Right lobe of liver (tissue), 6 donors: ENCODE data around the gene CTDP1. TPM values are rescaled to one million over a fixed set of nuclear protein-coding genes. Genes with fewer than 3 reads are reported as not detected.
A peak's percentile ranks its signal among the peaks of the same experiment; 100 is the strongest.

ENCODE experiments used
- ATAC-seq, 4 donors: fragments of 200-7000 bp; cut with Tn5 transposase; one replicate each; pipeline ENCODE4 v1.9.1; 2020; ENCODE audit warnings: mild to moderate bottlenecking in 4 of 4, moderate library complexity in 4 of 4
- DNase-seq, 3 donors: peaks; one replicate each; pipeline ENCODE4 v3.0.0-alpha.2; 2020
- H3K27ac ChIP-seq, 3 donors: fragments of 200-600 bp; one replicate each; pipeline ENCODE4 v1.8.0; 2022
- H3K27me3 ChIP-seq, 2 donors: fragments of 200-600 bp; one replicate each; pipeline ENCODE4 v1.8.0; 2022
- H3K36me3 ChIP-seq, 4 donors: fragments of 200-600 bp; sonication (generic) in 1 of 4; one replicate each; pipeline versions ENCODE4 v1.5.1 to v1.8.0; 2017 to 2022; ENCODE audit warnings: control low read depth in 1 of 4
- H3K4me1 ChIP-seq, 4 donors: fragments of 200-600 bp; sonication (generic) in 1 of 4; one replicate each; pipeline versions ENCODE4 v1.5.1 to v1.8.0; 2017 to 2022; ENCODE audit warnings: control low read depth in 1 of 4
- H3K4me3 ChIP-seq, 3 donors: fragments of 200-600 bp; one replicate each; pipeline ENCODE4 v1.8.0; 2022
- H3K9me3 ChIP-seq, 4 donors: fragments of 200-600 bp; sonication (generic) in 1 of 4; one replicate each; pipeline versions ENCODE4 v1.5.1 to v1.8.0; 2017 to 2022; ENCODE audit warnings: control low read depth in 1 of 4
- POLR2A ChIP-seq: fragments of 450-650 bp; IDR thresholded peaks from one replicate; pipeline ENCODE4 v1.6.1; 2017; ENCODE audit warnings: antibody characterized with exemption, mild to moderate bottlenecking
- WGBS: methylation state at CpG from one replicate; pipeline ENCODE4 v1.1.6; 2018; ENCODE audit warnings: low coverage, low lambda C conversion rate; ENCODE audit not compliant: insufficient coverage; ENCODE audit errors: missing lambda C conversion rate; 5-methylcytosine and 5-hydroxymethylcytosine counted together
- intact Hi-C, 2 donors: fragments of 100-400 bp; cut with DNase I; formaldehyde crosslinking; loops; one replicate each; pipeline versions ENCODE4 v1.11.2 to v1.14.1; 2022
- total RNA-seq, 6 experiments: library from RNA; depleted of rRNA in 2 of 6; stranded (reverse); fragments of >200 nt in 2 of 6; fragmentation: NEBNext Ultra II Directional in 3 of 6; extraction: Animal tissue kit (Norgen Biotek cat#: 25700) in 3 of 6; gene quantifications; one replicate each; pipeline versions ENCODE4 v1.1.0 to v1.2.4, GENCODE V29; 2016 to 2023
- TF ChIP-seq, protein P1 (sequence below), 4 donors: fragments of 200-600 bp in 3 of 4; fragments of 450-650 bp in 1 of 4; IDR thresholded peaks; one replicate each; pipeline versions ENCODE4 v1.5.1 to v1.8.0; 2016 to 2022; ENCODE audit warnings: antibody characterized with exemption in 4 of 4, mild to moderate bottlenecking in 2 of 4
- donor health status: DM: no; HTN: yes; CAD: no.
- donor health status: DM: no; HTN: no; CAD: no.
- donor health status: DM: no; HTN: no; CAD: no.
- donor health status: DM: no; HTN: yes; CAD: no.
- donor health status: DM: no; HTN: yes; CAD: no.

CTDP1 gene
- total RNA-seq, 6 experiments from 2014 or later, result 7.5 to 10.4 (median 8.2) TPM

GRCh38 chr18:79724299-79725080 is 44.9 kb downstream of the CTDP1 start:
- intact Hi-C loops, result no loop called here
- no peak overlapping the region for H3K27ac ChIP-seq
- H3K4me1 ChIP-seq, result no peaks in the 10 kb centered on the region
- H3K27me3 ChIP-seq, result no peaks in the 10 kb centered on the region
- 95% methylated on average over 15 of the region's 15 CpGs for WGBS
- TF ChIP-seq, protein P1, sequence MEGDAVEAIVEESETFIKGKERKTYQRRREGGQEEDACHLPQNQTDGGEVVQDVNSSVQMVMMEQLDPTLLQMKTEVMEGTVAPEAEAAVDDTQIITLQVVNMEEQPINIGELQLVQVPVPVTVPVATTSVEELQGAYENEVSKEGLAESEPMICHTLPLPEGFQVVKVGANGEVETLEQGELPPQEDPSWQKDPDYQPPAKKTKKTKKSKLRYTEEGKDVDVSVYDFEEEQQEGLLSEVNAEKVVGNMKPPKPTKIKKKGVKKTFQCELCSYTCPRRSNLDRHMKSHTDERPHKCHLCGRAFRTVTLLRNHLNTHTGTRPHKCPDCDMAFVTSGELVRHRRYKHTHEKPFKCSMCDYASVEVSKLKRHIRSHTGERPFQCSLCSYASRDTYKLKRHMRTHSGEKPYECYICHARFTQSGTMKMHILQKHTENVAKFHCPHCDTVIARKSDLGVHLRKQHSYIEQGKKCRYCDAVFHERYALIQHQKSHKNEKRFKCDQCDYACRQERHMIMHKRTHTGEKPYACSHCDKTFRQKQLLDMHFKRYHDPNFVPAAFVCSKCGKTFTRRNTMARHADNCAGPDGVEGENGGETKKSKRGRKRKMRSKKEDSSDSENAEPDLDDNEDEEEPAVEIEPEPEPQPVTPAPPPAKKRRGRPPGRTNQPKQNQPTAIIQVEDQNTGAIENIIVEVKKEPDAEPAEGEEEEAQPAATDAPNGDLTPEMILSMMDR (IDR thresholded peaks at IDR 0.05), result no peak
- no peak for TF ChIP-seq POLR2A
- peaks cover 0 to 2% (median 0%) of the 10 kb centered on the region in 4 donors for H3K9me3 ChIP-seq
- ATAC-seq, result no peak
- no peak for DNase-seq
- H3K4me3 ChIP-seq, result no peak overlapping the region
- H3K36me3 ChIP-seq, result peaks cover 0 to 26% (median 8%) of the 10 kb centered on the region in 4 donors

- TF ChIP-seq POLR2A, result no peak
- TF ChIP-seq, protein P1 (IDR thresholded peaks at IDR 0.05), result no peak
- ATAC-seq, result no peak
- intact Hi-C loops, result no loop called here
Observed at GRCh38 chr18:79725486-79725885, 45.9 kb downstream of the CTDP1 start.

DNA sequence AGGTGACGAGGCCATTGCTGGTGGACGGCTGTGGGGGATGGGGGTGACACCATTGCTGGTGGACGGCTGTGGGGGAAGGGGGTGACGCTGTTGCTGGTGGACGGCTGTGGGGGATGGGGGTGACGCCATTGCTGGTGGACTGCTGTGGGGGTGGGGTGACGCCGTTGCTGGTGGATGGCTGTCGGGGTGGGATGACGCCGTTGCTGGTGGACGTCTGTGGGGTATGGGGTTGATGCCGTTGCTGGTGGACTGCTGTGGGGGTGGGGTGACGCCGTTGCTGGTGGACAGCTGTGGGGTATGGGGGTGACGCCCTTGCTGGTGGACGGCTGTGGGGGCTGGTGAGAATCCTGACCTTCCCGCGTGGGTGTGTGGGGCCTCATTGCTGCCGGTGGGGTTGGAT is 47.1 kb downstream of the CTDP1 start:
- Histone ChIP-seq H3K4me3 (no peak overlapping the region), H3K27me3 (no peaks in the 10 kb centered on the region), H3K9me3 (peaks cover 0 to 13% (median 0%) of the 10 kb centered on the region in 4 donors), H3K36me3 (peaks cover 0 to 27% (median 9%) of the 10 kb centered on the region in 4 donors), H3K4me1 (no peaks in the 10 kb centered on the region), H3K27ac (no peak overlapping the region)
- intact Hi-C loops, result no loop called here
- DNase-seq (no peak), ATAC-seq (no peak)
- 95% methylated on average over 4 of the region's 20 CpGs for WGBS
- no peak for TF ChIP-seq POLR2A
- TF ChIP-seq, protein P1 (IDR thresholded peaks at IDR 0.05), result no peak

More at GRCh38 chr18:79725486-79725885, 45.9 kb downstream of the CTDP1 start:
- Histone ChIP-seq H3K27ac (no peak overlapping the region), H3K4me1 (no peaks in the 10 kb centered on the region), H3K27me3 (no peaks in the 10 kb centered on the region), H3K4me3 (no peak overlapping the region), H3K9me3 (peaks cover 0 to 9% (median 0%) of the 10 kb centered on the region in 4 donors), H3K36me3 (peaks cover 0 to 29% (median 9%) of the 10 kb centered on the region in 4 donors)
- 97% methylated on average over 6 of the region's 15 CpGs for WGBS
- DNase-seq, result no peak

DNA sequence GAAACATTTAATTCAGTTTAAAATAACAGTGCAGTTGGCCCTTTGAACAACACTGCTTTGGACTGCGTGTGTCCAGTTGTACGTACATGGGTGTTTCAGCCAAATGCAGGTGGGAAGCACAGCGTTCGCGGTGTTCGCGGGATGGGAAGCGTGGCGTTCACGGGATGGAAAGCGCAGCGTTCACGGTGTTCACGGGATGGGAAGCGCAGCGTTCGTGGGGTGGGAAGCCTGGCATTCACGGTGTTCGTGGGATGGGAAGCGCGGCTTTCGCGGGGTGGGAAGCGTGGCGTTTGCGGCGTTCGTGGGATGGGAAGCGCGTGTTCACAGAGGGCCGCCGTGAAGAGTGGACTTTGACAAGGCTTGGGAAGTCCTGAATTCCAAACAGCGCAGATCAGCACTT is 47.6 kb downstream of the CTDP1 start:
- ATAC-seq (no peak), DNase-seq (peak in 1 of 3 donors; percentile 27)
- Histone ChIP-seq H3K4me1 (no peaks in the 10 kb centered on the region), H3K9me3 (peaks cover 0 to 13% (median 0%) of the 10 kb centered on the region in 4 donors), H3K36me3 (peaks cover 0 to 30% (median 9%) of the 10 kb centered on the region in 4 donors), H3K27me3 (no peaks in the 10 kb centered on the region), H3K27ac (no peak overlapping the region), H3K4me3 (no peak overlapping the region)
- WGBS, result 97% methylated on average over 32 of the region's 33 CpGs
- TF ChIP-seq POLR2A, result no peak
- TF ChIP-seq, protein P1 (IDR thresholded peaks at IDR 0.05), result no peak
- intact Hi-C loops, result no loop called here
